A549 (cell line): ENCODE measurements around the gene RAB10. TPM values are rescaled to one million over a fixed set of nuclear protein-coding genes. Genes with fewer than 3 reads are reported as not detected.

ENCODE experiments used
- ATAC-seq, 2 experiments: fragments of 200-7000 bp in 1 of 2; fragments of >200 bp in 1 of 2; cut with Nextera tagmentation in 1 of 2; cut with Tn5 transposase in 1 of 2; 3 replicates each; pipeline versions ENCODE4 v1.8.0 to v1.9.1; 2018 to 2020; ENCODE audit warnings: mild to moderate bottlenecking in 1 of 2, moderate library complexity in 1 of 2
- CTCF ChIA-PET: fragments of 300-600 bp; sonication (Branson Sonifier 250); formaldehyde crosslinking; extraction: SDS; loops from one replicate; lab custom pipeline; 2021; ENCODE audit warnings: antibody characterized with exemption, inconsistent platforms; lab: Yijun Ruan, JAX
- POLR2A ChIA-PET: fragments of 350-600 bp; formaldehyde crosslinking; extraction: SDS; loops from one replicate; lab custom pipeline; 2021; ENCODE audit warnings: antibody characterized with exemption, inconsistent platforms; lab: Yijun Ruan, JAX
- DNase-seq, 2 experiments: peaks; one replicate each; pipeline versions ENCODE4 v3.0.0 to v3.0.0-alpha.2; 2011 to 2016; ENCODE audit warnings: low read depth in 1 of 2, low spot score in 1 of 2
- FAIRE-seq: peaks from 2 replicates; lab custom pipeline; 2011; peaks lifted over from hg19 to GRCh38; lab: Jason Lieb, UNC
- H3K27ac ChIP-seq, 2 experiments: fragments of >200 bp; sonication (Bioruptor Twin); formaldehyde crosslinking; 3 replicates each; pipeline ENCODE4 v1.5.1; 2016 to 2017
- H3K4me1 ChIP-seq: fragments of >200 bp; sonication (Bioruptor Twin); formaldehyde crosslinking; 3 replicates; pipeline ENCODE4 v1.6.1; 2016
- H3K4me2 ChIP-seq: fragments of >200 bp; sonication (Bioruptor Twin); formaldehyde crosslinking; 3 replicates; pipeline ENCODE4 v1.6.1; 2016
- H3K4me3 ChIP-seq: fragments of >200 bp; sonication (Bioruptor Twin); formaldehyde crosslinking; 3 replicates; pipeline ENCODE4 v1.5.1; 2016
- H3K9me3 ChIP-seq: fragments of >200 bp; sonication (Bioruptor Twin); formaldehyde crosslinking; 3 replicates; pipeline ENCODE4 v1.6.1; 2016
- BHLHE40 ChIP-seq: IDR thresholded peaks from 2 replicates; pipeline ENCODE4 v1.6.1; 2012; ENCODE audit warnings: low read depth, low read length, inconsistent platforms
- CEBPB ChIP-seq, 2 experiments: fragments of >200 bp in 1 of 2; sonication (Bioruptor Twin) in 1 of 2; formaldehyde crosslinking in 1 of 2; IDR thresholded peaks; 2 replicates each; pipeline ENCODE4 v1.6.1; 2012 to 2016
- ELK1 ChIP-seq: fragments of 150-350 bp; IDR thresholded peaks from 2 replicates; pipeline ENCODE4 v1.6.1; 2014; ENCODE audit warnings: low read depth, mild to moderate bottlenecking, low read length
- HDAC2 ChIP-seq: fragments of 200-600 bp; sonication (generic); IDR thresholded peaks from 2 replicates; pipeline ENCODE4 v1.6.1; 2016
- HES2 ChIP-seq: fragments of >200 bp; sonication (Bioruptor Twin); formaldehyde crosslinking; IDR thresholded peaks from 2 replicates; pipeline ENCODE4 v1.6.1; 2016
- HMGXB4 ChIP-seq: fragments of 250-450 bp; sonication (Bioruptor Pico); IDR thresholded peaks from 2 replicates; pipeline ENCODE4 v1.5.0; 2021; ENCODE audit warnings: mild to moderate bottlenecking, moderate library complexity, borderline replicate concordance
- HOXA7 ChIP-seq: fragments of 250-450 bp; sonication (Bioruptor Pico); IDR thresholded peaks from 2 replicates; pipeline ENCODE4 v1.5.0; 2020; ENCODE audit warnings: mild to moderate bottlenecking, moderate library complexity
- HOXB13 ChIP-seq: fragments of 250-450 bp; sonication (Bioruptor Pico); IDR thresholded peaks from 2 replicates; pipeline ENCODE4 v1.5.0; 2020; ENCODE audit warnings: low read depth, mild to moderate bottlenecking, moderate library complexity
- HOXB5 ChIP-seq: fragments of 250-450 bp; sonication (Bioruptor Pico); IDR thresholded peaks from 2 replicates; pipeline ENCODE4 v1.5.0; 2020; ENCODE audit warnings: mild to moderate bottlenecking, moderate library complexity
- KDM1A ChIP-seq: fragments of 200-600 bp; sonication (generic); IDR thresholded peaks from 2 replicates; pipeline ENCODE4 v1.6.1; 2016; ENCODE audit warnings: low read depth, mild to moderate bottlenecking
- KDM5A ChIP-seq: fragments of 200-600 bp; sonication (generic); IDR thresholded peaks from 2 replicates; pipeline ENCODE4 v1.6.1; 2016; ENCODE audit warnings: antibody characterized with exemption, mild to moderate bottlenecking
- MYC ChIP-seq: IDR thresholded peaks from 2 replicates; pipeline ENCODE4 v1.6.1; 2012; ENCODE audit warnings: mild to moderate bottlenecking, inconsistent platforms, low read length, improper control_type of control experiment, borderline replicate concordance
- NR3C1 ChIP-seq: fragments of >200 bp; sonication (Bioruptor Twin); formaldehyde crosslinking; IDR thresholded peaks from 3 replicates; pipeline ENCODE4 v1.6.1; 2017
- PHF8 ChIP-seq: fragments of 200-600 bp; sonication (generic); IDR thresholded peaks from 2 replicates; pipeline ENCODE4 v1.6.1; 2016; ENCODE audit warnings: low read depth, mild to moderate bottlenecking, antibody characterized with exemption, moderate library complexity, borderline replicate concordance
- RCOR1 ChIP-seq: fragments of 150-350 bp; IDR thresholded peaks from 2 replicates; pipeline ENCODE4 v1.6.1; 2014; ENCODE audit warnings: antibody characterized with exemption, low read length, low read depth
- SMC3 ChIP-seq: fragments of >200 bp; sonication (Bioruptor Twin); formaldehyde crosslinking; IDR thresholded peaks from 3 replicates; pipeline ENCODE4 v1.6.1; 2018; ENCODE audit warnings: inconsistent platforms
- TFCP2L1 ChIP-seq: fragments of 250-450 bp; sonication (Bioruptor Pico); IDR thresholded peaks from 2 replicates; pipeline ENCODE4 v1.5.0; 2021; ENCODE audit warnings: mild to moderate bottlenecking
- ZNF302 ChIP-seq: fragments of 250-450 bp; sonication (Bioruptor Pico); IDR thresholded peaks from 2 replicates; pipeline ENCODE4 v1.9.0; 2021; ENCODE audit warnings: inconsistent platforms, mild to moderate bottlenecking, moderate library complexity
- WGBS: methylation state at CpG from one replicate; pipeline ENCODE4 v1.1.6; 2017; ENCODE audit errors: missing lambda C conversion rate; 5-methylcytosine and 5-hydroxymethylcytosine counted together
- polyA plus RNA-seq, 4 experiments: library from polyadenylated mRNA; depleted of rRNA in 3 of 4; stranded (reverse); fragments of >200 nt; fragmentation: RNase III in 1 of 4; extraction: RNeasy Plus Mini Kit Qiagen cat#74134 plus additional on column Dnase treatment in 1 of 4; gene quantifications; 2 replicates in 3 of 4; 3 replicates in 1 of 4; pipeline ENCODE4 v1.2.3, GENCODE V29; 2011 to 2017

The RAB10 gene
- polyA plus RNA-seq, 2 of the 4 experiments (the other 2 are of a cell fraction): 272 to 692 TPM

- DNase-seq (no peak), ATAC-seq (no peak), FAIRE-seq (no peak)
- Histone ChIP-seq H3K9me3 (peaks cover 8% of the 10 kb centered on the region), H3K27ac (no peak overlapping the region), H3K4me3 (no peak overlapping the region), H3K4me2 (no peak overlapping the region), H3K4me1 (peaks cover 23% of the 10 kb centered on the region)
- WGBS: 91% methylated on average over 1 of the region's 1 CpG
- TF ChIP-seq RCOR1 (no peak), MYC (no peak), PHF8 (no peak), HOXB13 (no peak), ZNF302 (CRISPR knock-in tag) (no peak), HES2 (no peak), NR3C1 (no peak), HOXB5 (no peak)
- ChIA-PET CTCF (interaction anchor here (1.2 to 2.6 kb wide), 3 partner anchors 9 to 21 kb away, joined by 4 to 10 read pairs (median 4); no protein-coding TSS in a partner anchor), POLR2A (no interaction called here)
These were observed 66.0 kb downstream of the RAB10 start for GRCh38 chr2:26099933-26100332.

- no peak for FAIRE-seq
- WGBS: 84% methylated on average over 1 of the region's 1 CpG
- Histone ChIP-seq H3K27ac (no peak overlapping the region), H3K4me1 (peaks cover 23% of the 10 kb centered on the region), H3K4me2 (no peak overlapping the region), H3K9me3 (peaks cover 8% of the 10 kb centered on the region), H3K4me3 (no peak overlapping the region)
- DNase-seq: no peak
- ChIA-PET CTCF (interaction anchor here (1.2 to 2.6 kb wide), 4 partner anchors 9 to 150 kb away, joined by 4 to 10 read pairs (median 6); no protein-coding TSS in a partner anchor), POLR2A (interaction anchor here (0.6 kb wide), 1 partner anchor 242 kb away, joined by 5 read pairs; no protein-coding TSS in a partner anchor)
- TF ChIP-seq ELK1: no peak
- no peak for TF ChIP-seq HOXA7 (CRISPR knock-in tag)
- TF ChIP-seq TFCP2L1: no peak
- no peak for ATAC-seq
These were observed 66.5 kb downstream of the RAB10 start for GRCh38 chr2:26100384-26100783.

- peaks cover 15% of the 10 kb centered on the region; the same call in 2 of the 3 replicates for H3K4me1 ChIP-seq
- ChIA-PET CTCF (interaction anchor here (1.2 to 2.8 kb wide), 3 partner anchors 10 to 42 kb away, joined by 3 to 12 read pairs (median 3); no protein-coding TSS in a partner anchor), POLR2A (no interaction called here)
- DNase-seq (no peak), ATAC-seq (no peak), FAIRE-seq (peak; percentile 39)
- H3K4me2 ChIP-seq: no peak overlapping the region
- no peak overlapping the region for H3K4me3 ChIP-seq
- peaks cover 8% of the 10 kb centered on the region for H3K9me3 ChIP-seq
- TF ChIP-seq HDAC2 (peak; percentile 21; the same call in 1 of the 2 replicates), HOXB5 (no peak), SMC3 (no peak), ELK1 (no peak), KDM1A (0 out of 2 replicates have a peak, but pooled peaks have one; percentile 45), KDM5A (no peak), HMGXB4 (no peak), BHLHE40 (no peak), ZNF302 (CRISPR knock-in tag) (no peak), CEBPB (IDR thresholded peaks at IDR 0.05) (no peak), MYC (no peak)
- WGBS: 90% methylated on average over 4 of the region's 4 CpGs
- no peak overlapping the region for H3K27ac ChIP-seq
These were observed 69.9 kb downstream of the RAB10 start for GRCh38 chr2:26103752-26104151.
